Adipocyte (in vitro differentiated cells): ENCODE data around the gene KCNJ10.

Source experiments
- DNase-seq: peaks from one replicate; pipeline ENCODE4 v3.0.0-alpha.2; 2015; ENCODE audit warnings: low read depth
- H3K27me3 ChIP-seq: replicated peaks from 2 replicates; pipeline ENCODE4 v1.7.0; 2013; ENCODE audit warnings: mild to moderate bottlenecking, low read length, moderate library complexity; ENCODE audit not compliant: control insufficient read depth, insufficient read depth
- H3K36me3 ChIP-seq: 2 replicates; pipeline ENCODE4 v1.7.0; 2013; ENCODE audit warnings: low read length, mild to moderate bottlenecking, moderate library complexity; ENCODE audit not compliant: control insufficient read depth, insufficient read depth, severe bottlenecking
- H3K4me1 ChIP-seq: 2 replicates; pipeline ENCODE4 v1.7.0; 2013; ENCODE audit warnings: mild to moderate bottlenecking, low read length, moderate library complexity; ENCODE audit not compliant: control insufficient read depth, insufficient read depth
- H3K4me3 ChIP-seq: 2 replicates; pipeline ENCODE4 v1.7.0; 2013; ENCODE audit warnings: mild to moderate bottlenecking, low read length, moderate library complexity
- H3K9ac ChIP-seq: 2 replicates; pipeline ENCODE4 v1.7.0; 2013; ENCODE audit warnings: mild to moderate bottlenecking, low read length, moderate library complexity
- H3K9me3 ChIP-seq: 2 replicates; pipeline ENCODE4 v1.7.0; 2013; ENCODE audit warnings: mild to moderate bottlenecking, low read length, moderate library complexity; ENCODE audit not compliant: control insufficient read depth

The KCNJ10 gene

GRCh38 chr1:159970932-159971342 lies 99.0 kb downstream of the KCNJ10 start:
- no peak overlapping the region for H3K4me3 ChIP-seq
- no peaks in the 10 kb centered on the region for H3K36me3 ChIP-seq
- H3K27me3 ChIP-seq, result no peaks in the 10 kb centered on the region
- H3K4me1 ChIP-seq, result no peaks in the 10 kb centered on the region
- DNase-seq, result no peak
- no peaks in the 10 kb centered on the region for H3K9me3 ChIP-seq
- no peak overlapping the region for H3K9ac ChIP-seq

GRCh38 chr1:159968901-159969300 lies 101.1 kb downstream of the KCNJ10 start:
- H3K36me3 ChIP-seq, result no peaks in the 10 kb centered on the region
- H3K4me3 ChIP-seq, result no peak overlapping the region
- H3K9me3 ChIP-seq, result no peaks in the 10 kb centered on the region
- no peaks in the 10 kb centered on the region for H3K4me1 ChIP-seq
- no peak for DNase-seq
- no peaks in the 10 kb centered on the region for H3K27me3 ChIP-seq
- no peak overlapping the region for H3K9ac ChIP-seq

GRCh38 chr1:159965263-159965662 lies 104.7 kb downstream of the KCNJ10 start:
- Histone ChIP-seq H3K9ac (no peak overlapping the region), H3K4me1 (peaks cover 4% of the 10 kb centered on the region), H3K36me3 (no peaks in the 10 kb centered on the region), H3K27me3 (no peaks in the 10 kb centered on the region), H3K4me3 (no peak overlapping the region), H3K9me3 (no peaks in the 10 kb centered on the region)
- no peak for DNase-seq

GRCh38 chr1:159964144-159964543 lies 105.8 kb downstream of the KCNJ10 start:
- Histone ChIP-seq H3K4me1 (peaks cover 4% of the 10 kb centered on the region), H3K36me3 (no peaks in the 10 kb centered on the region), H3K9me3 (no peaks in the 10 kb centered on the region), H3K27me3 (no peaks in the 10 kb centered on the region), H3K9ac (no peak overlapping the region), H3K4me3 (no peak overlapping the region)
- DNase-seq, result no peak

GRCh38 chr1:159962176-159962575 lies 107.8 kb downstream of the KCNJ10 start:
- DNase-seq, result no peak

GRCh38 chr1:159961636-159962035 lies 108.3 kb downstream of the KCNJ10 start:
- DNase-seq, result no peak
- Histone ChIP-seq H3K27me3 (no peaks in the 10 kb centered on the region), H3K4me1 (peaks cover 4% of the 10 kb centered on the region), H3K9ac (peak overlapping the region; percentile 82), H3K4me3 (peak overlapping the region; percentile 83), H3K36me3 (no peaks in the 10 kb centered on the region), H3K9me3 (no peaks in the 10 kb centered on the region)

More at GRCh38 chr1:159962176-159962575, 107.8 kb downstream of the KCNJ10 start:
- no peaks in the 10 kb centered on the region for H3K27me3 ChIP-seq
- peak overlapping the region; percentile 82 for H3K9ac ChIP-seq
- peaks cover 4% of the 10 kb centered on the region for H3K4me1 ChIP-seq
- H3K9me3 ChIP-seq, result no peaks in the 10 kb centered on the region
- H3K36me3 ChIP-seq, result no peaks in the 10 kb centered on the region
- peak overlapping the region; percentile 83 for H3K4me3 ChIP-seq

- H3K36me3 ChIP-seq, result no peaks in the 10 kb centered on the region
- H3K9me3 ChIP-seq, result no peaks in the 10 kb centered on the region
- H3K27me3 ChIP-seq, result no peaks in the 10 kb centered on the region
- peak overlapping the region; percentile 82 for H3K9ac ChIP-seq
- peaks cover 4% of the 10 kb centered on the region for H3K4me1 ChIP-seq
- peak overlapping the region; percentile 83 for H3K4me3 ChIP-seq
- peak; percentile 90 for DNase-seq
Measured at GRCh38 chr1:159960721-159961381, 109.1 kb downstream of the KCNJ10 start.

- H3K9ac ChIP-seq, result no peak overlapping the region
- H3K27me3 ChIP-seq, result no peaks in the 10 kb centered on the region
- H3K4me3 ChIP-seq, result no peak overlapping the region
- H3K36me3 ChIP-seq, result no peaks in the 10 kb centered on the region
- DNase-seq, result no peak
- H3K9me3 ChIP-seq, result no peaks in the 10 kb centered on the region
- peaks cover 4% of the 10 kb centered on the region for H3K4me1 ChIP-seq
Measured at GRCh38 chr1:159959451-159959850, 110.5 kb downstream of the KCNJ10 start.

- DNase-seq, result no peak
- Histone ChIP-seq H3K4me1 (peaks cover 4% of the 10 kb centered on the region), H3K4me3 (no peak overlapping the region), H3K9me3 (no peaks in the 10 kb centered on the region), H3K36me3 (no peaks in the 10 kb centered on the region), H3K27me3 (no peaks in the 10 kb centered on the region), H3K9ac (no peak overlapping the region)
Measured at GRCh38 chr1:159958719-159959380, 111.1 kb downstream of the KCNJ10 start.

GRCh38 chr1:159957824-159958268 lies 112.1 kb downstream of the KCNJ10 start:
- Histone ChIP-seq H3K4me3 (no peak overlapping the region), H3K9me3 (no peaks in the 10 kb centered on the region), H3K27me3 (no peaks in the 10 kb centered on the region), H3K36me3 (no peaks in the 10 kb centered on the region), H3K9ac (no peak overlapping the region), H3K4me1 (peaks cover 4% of the 10 kb centered on the region)
- DNase-seq, result no peak

- H3K4me3 ChIP-seq, result no peak overlapping the region
- H3K36me3 ChIP-seq, result no peaks in the 10 kb centered on the region
- no peaks in the 10 kb centered on the region for H3K27me3 ChIP-seq
- no peak for DNase-seq
- no peaks in the 10 kb centered on the region for H3K9me3 ChIP-seq
- H3K9ac ChIP-seq, result no peak overlapping the region
- H3K4me1 ChIP-seq, result peaks cover 12% of the 10 kb centered on the region
Measured at GRCh38 chr1:159955456-159955855, 114.5 kb downstream of the KCNJ10 start.
